Lower leg skin (tissue), 3 donors: Measurements from ENCODE around the gene C4orf50.

Experiments
- POLR2A ChIP-seq, 2 donors: fragments of 450-650 bp; IDR thresholded peaks; one replicate each; pipeline ENCODE4 v1.6.1; 2016 to 2017; ENCODE audit warnings: antibody characterized with exemption in 2 of 2, mild to moderate bottlenecking in 1 of 2, moderate library complexity in 1 of 2
- TF ChIP-seq, protein P1 (sequence below), 3 donors: fragments of 450-650 bp; IDR thresholded peaks; one replicate each; pipeline ENCODE4 v1.5.1; 2016; ENCODE audit warnings: antibody characterized with exemption in 3 of 3, mild to moderate bottlenecking in 3 of 3, moderate library complexity in 2 of 3

DNA sequence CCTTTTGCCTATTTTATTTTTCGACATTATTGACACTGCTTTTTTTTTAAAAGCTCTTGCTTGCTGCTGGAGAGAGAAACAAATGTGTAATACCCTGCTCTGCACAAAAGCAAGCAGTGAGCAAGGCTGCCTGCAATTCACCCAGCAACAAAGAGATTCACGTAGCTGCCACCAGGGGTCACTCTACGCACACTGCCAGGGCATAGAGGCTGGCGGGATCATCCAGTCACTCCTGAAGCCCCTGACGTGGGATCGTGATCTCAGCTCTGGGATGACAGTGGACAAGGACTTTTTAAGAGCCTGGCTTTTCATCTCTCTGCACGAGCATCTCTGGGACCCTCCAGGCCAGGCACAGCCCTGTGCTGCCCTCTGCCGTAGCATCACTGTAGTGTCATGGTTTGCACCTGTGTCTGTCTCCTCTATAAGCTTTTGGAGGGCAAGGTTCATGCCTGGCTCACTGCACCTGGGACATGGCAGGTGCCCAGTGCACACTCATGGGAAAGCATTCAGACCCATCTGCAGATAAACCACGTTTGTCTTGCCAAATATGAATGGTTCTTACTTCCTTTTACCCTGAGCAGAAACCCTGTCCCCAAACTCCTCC, 19.8 kb downstream of the C4orf50 start:
- TF ChIP-seq, protein P1, sequence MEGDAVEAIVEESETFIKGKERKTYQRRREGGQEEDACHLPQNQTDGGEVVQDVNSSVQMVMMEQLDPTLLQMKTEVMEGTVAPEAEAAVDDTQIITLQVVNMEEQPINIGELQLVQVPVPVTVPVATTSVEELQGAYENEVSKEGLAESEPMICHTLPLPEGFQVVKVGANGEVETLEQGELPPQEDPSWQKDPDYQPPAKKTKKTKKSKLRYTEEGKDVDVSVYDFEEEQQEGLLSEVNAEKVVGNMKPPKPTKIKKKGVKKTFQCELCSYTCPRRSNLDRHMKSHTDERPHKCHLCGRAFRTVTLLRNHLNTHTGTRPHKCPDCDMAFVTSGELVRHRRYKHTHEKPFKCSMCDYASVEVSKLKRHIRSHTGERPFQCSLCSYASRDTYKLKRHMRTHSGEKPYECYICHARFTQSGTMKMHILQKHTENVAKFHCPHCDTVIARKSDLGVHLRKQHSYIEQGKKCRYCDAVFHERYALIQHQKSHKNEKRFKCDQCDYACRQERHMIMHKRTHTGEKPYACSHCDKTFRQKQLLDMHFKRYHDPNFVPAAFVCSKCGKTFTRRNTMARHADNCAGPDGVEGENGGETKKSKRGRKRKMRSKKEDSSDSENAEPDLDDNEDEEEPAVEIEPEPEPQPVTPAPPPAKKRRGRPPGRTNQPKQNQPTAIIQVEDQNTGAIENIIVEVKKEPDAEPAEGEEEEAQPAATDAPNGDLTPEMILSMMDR (IDR thresholded peaks at IDR 0.05), result no peak
- TF ChIP-seq POLR2A (IDR thresholded peaks at IDR 0.05), result no peak
